Keratinocyte (primary cell): ENCODE data around the gene DCAF17. TPM values are rescaled to one million over a fixed set of nuclear protein-coding genes. Genes with fewer than 3 reads are reported as not detected.

ENCODE experiments used
- DNase-seq: peaks from one replicate; pipeline ENCODE4 v3.0.0-alpha.2; 2011; ENCODE audit warnings: low read depth, missing footprints, low spot score
- FAIRE-seq: peaks from 2 replicates; lab custom pipeline; 2011; peaks lifted over from hg19 to GRCh38; lab: Jason Lieb, UNC
- H2AFZ ChIP-seq: 2 replicates; pipeline ENCODE4 v1.6.0; 2012; ENCODE audit warnings: low read length, control low read depth, inconsistent platforms; ENCODE audit not compliant: control insufficient read depth
- H3K27ac ChIP-seq: 2 replicates; pipeline ENCODE4 v1.5.1; 2011; ENCODE audit warnings: low read length; ENCODE audit not compliant: control insufficient read depth, insufficient read depth
- H3K27me3 ChIP-seq: 3 replicates; pipeline ENCODE4 v1.6.0; 2011; ENCODE audit warnings: low read length; ENCODE audit not compliant: control insufficient read depth, insufficient read depth; ENCODE audit errors: extremely low read depth
- H3K36me3 ChIP-seq, 2 experiments: 2 replicates in 1 of 2; 3 replicates in 1 of 2; pipeline ENCODE4 v1.5.1; 2011; ENCODE audit warnings: low read length in 2 of 2, mild to moderate bottlenecking in 1 of 2; ENCODE audit not compliant: control insufficient read depth in 2 of 2, insufficient read depth in 2 of 2; ENCODE audit errors: extremely low read depth in 1 of 2
- H3K4me1 ChIP-seq: 3 replicates; pipeline ENCODE4 v1.5.1; 2011; ENCODE audit warnings: low read length; ENCODE audit not compliant: control insufficient read depth, insufficient read depth; ENCODE audit errors: extremely low read depth
- H3K4me2 ChIP-seq: 3 replicates; pipeline ENCODE4 v1.6.0; 2011; ENCODE audit warnings: low read depth, low read length; ENCODE audit not compliant: control insufficient read depth, insufficient read depth; ENCODE audit errors: extremely low read depth
- H3K4me3 ChIP-seq, 3 experiments: fragments of 200-600 bp in 1 of 3; sonication (generic) in 1 of 3; 2 replicates in 2 of 3; 3 replicates in 1 of 3; pipeline ENCODE4 v1.5.1; 2011 to 2016; ENCODE audit warnings: low read length in 3 of 3, mild to moderate bottlenecking in 3 of 3, control low read depth in 2 of 3, inconsistent platforms in 1 of 3, low read depth in 1 of 3, mixed read lengths in 1 of 3, mixed run types in 1 of 3, moderate library complexity in 1 of 3; ENCODE audit not compliant: control insufficient read depth in 2 of 3, insufficient read depth in 2 of 3; ENCODE audit errors: extremely low read depth in 1 of 3
- H3K79me2 ChIP-seq: 2 replicates; pipeline ENCODE4 v1.6.0; 2012; ENCODE audit warnings: low read length; ENCODE audit not compliant: control insufficient read depth, insufficient read depth
- H3K9ac ChIP-seq: 3 replicates; pipeline ENCODE4 v1.6.0; 2011; ENCODE audit warnings: low read length; ENCODE audit not compliant: control insufficient read depth, insufficient read depth; ENCODE audit errors: extremely low read depth
- H3K9me1 ChIP-seq: 3 replicates; pipeline ENCODE4 v1.6.0; 2011; ENCODE audit warnings: low read length; ENCODE audit not compliant: control insufficient read depth, insufficient read depth; ENCODE audit errors: extremely low read depth
- H3K9me3 ChIP-seq: 2 replicates; pipeline ENCODE4 v1.5.1; 2012; ENCODE audit warnings: low read depth, low read length; ENCODE audit not compliant: control insufficient read depth
- H4K20me1 ChIP-seq: 3 replicates; pipeline ENCODE4 v1.6.0; 2011; ENCODE audit warnings: low read length; ENCODE audit not compliant: control insufficient read depth, insufficient read depth; ENCODE audit errors: extremely low read depth
- EZH2 ChIP-seq: IDR thresholded peaks from one replicate; pipeline ENCODE4 v1.6.1; 2012; ENCODE audit warnings: inconsistent platforms, mild to moderate bottlenecking, low read length, moderate library complexity
- dilution Hi-C: fragments of 300-500 bp; cut with MboI; formaldehyde crosslinking; loops from one replicate; pipeline ENCODE4 v1.7.0; 2020; ENCODE audit warnings: low sequenced_read_pairs; ENCODE audit not compliant: extremely low pct_ligation_motif_present
- polyA plus RNA-seq, 5 experiments: library from polyadenylated mRNA; depleted of rRNA in 3 of 5; stranded (reverse) in 3 of 5; stranded (forward) in 1 of 5; unstranded in 1 of 5; fragments of >200 nt; gene quantifications; 1 replicate in 1 of 5; 2 replicates in 3 of 5; 3 replicates in 1 of 5; pipeline versions ENCODE4 v1.2.1 to v1.2.3, GENCODE V29; 2011 to 2012; ENCODE audit warnings: missing spikeins in 2 of 5, low read depth in 1 of 5, low replicate concordance in 1 of 5
- TF ChIP-seq, protein P1 (sequence below), 3 experiments: IDR thresholded peaks in 1 of 3; conservative IDR thresholded peaks in 1 of 3; optimal IDR thresholded peaks in 1 of 3; 2 replicates in 2 of 3; 3 replicates in 1 of 3; pipeline versions ENCODE3 to v1.5.1; 2011; ENCODE audit warnings: low read length in 3 of 3, mild to moderate bottlenecking in 3 of 3, moderate library complexity in 2 of 3, control low read depth in 1 of 3, inconsistent platforms in 1 of 3; ENCODE audit not compliant: insufficient read depth in 2 of 3; ENCODE audit errors: extremely low read depth in 1 of 3

DCAF17 gene
- polyA plus RNA-seq, 1 donor (not counting 4 experiments of a cell fraction or from before 2014, with no cell fraction given), result 22.9 TPM

DNA sequence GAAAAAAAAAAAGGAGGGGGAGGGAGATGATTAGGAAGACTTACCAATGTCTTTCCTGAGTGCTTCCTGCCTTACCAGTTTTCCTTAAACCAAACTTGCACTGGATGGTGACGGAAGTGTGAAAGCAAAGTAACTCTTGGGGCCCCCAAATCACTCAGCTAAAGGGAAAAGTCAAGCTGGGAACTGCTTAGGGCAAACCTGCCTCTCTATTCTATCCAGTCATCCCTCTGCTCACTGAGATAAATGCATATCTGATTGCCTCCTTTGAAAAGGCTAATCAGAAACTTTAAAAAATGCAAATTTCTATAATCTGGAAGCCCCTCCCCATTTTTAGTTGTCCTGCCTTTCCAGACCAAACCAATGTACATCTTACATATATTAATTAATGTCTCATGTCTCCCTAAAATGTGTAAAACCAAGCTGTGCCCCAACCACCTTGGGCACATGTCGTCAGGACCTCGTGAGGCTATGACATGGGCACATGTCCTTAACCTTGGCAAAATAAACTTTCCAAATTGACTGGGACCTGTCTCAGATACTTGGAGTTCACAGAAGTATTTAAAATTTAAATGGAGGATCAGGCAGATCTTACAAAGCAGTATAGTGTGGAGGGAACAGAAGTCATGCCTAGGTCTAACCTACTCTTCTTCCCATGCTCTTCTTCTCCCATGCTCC, 81.0 kb downstream of the DCAF17 start:
- TF ChIP-seq, protein P1, sequence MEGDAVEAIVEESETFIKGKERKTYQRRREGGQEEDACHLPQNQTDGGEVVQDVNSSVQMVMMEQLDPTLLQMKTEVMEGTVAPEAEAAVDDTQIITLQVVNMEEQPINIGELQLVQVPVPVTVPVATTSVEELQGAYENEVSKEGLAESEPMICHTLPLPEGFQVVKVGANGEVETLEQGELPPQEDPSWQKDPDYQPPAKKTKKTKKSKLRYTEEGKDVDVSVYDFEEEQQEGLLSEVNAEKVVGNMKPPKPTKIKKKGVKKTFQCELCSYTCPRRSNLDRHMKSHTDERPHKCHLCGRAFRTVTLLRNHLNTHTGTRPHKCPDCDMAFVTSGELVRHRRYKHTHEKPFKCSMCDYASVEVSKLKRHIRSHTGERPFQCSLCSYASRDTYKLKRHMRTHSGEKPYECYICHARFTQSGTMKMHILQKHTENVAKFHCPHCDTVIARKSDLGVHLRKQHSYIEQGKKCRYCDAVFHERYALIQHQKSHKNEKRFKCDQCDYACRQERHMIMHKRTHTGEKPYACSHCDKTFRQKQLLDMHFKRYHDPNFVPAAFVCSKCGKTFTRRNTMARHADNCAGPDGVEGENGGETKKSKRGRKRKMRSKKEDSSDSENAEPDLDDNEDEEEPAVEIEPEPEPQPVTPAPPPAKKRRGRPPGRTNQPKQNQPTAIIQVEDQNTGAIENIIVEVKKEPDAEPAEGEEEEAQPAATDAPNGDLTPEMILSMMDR (optimal IDR thresholded peaks at IDR 0.05 in 1 of 3, IDR thresholded peaks at IDR 0.05 in 1 of 3, conservative IDR thresholded peaks at IDR 0.05 in 1 of 3; ENCODE audit: extremely low read depth in 1 of 3, insufficient read depth in 2 of 3, low read length in 3 of 3), result no peak
- TF ChIP-seq EZH2, result no peak
- dilution Hi-C loops, result no loop called here
- FAIRE-seq, result no peak

DNA sequence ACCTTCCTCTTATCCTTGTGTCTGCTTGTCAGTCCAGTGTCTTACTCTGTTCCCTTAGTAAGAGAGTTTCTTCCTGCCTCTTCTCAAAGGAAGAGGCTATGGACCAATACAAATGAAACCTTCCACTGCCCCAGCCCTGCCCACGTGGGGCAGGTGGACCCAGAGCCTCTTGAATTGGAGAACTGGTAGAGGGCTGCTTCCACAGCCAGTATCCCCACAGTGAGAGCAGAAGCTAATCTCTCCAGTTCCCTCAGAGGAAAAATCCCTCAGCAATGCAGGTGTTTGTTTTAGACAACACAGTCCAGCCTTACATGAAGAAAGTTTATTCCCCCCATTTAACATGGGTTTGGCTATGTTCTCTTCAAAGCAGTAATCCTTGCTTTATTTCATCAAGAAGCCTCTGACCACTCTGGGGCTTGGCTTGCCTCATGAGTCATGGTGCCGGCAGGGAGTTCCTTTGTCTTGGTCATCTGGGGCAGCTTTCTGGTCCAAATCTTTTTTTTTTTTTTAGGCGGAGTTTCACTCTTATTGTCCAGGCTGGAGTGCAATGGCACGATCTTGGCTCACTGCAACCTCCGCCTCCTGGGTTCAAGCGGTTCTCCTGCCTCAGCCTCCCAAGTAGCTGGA, 81.8 kb downstream of the DCAF17 start:
- Histone ChIP-seq H4K20me1 (no peaks in the 10 kb centered on the region), H3K4me2 (no peak overlapping the region), H3K27me3 (no peaks in the 10 kb centered on the region), H3K9me1 (no peaks in the 10 kb centered on the region), H3K36me3 (no peaks in the 10 kb centered on the region), H3K9ac (no peak overlapping the region), H3K9me3 (no peaks in the 10 kb centered on the region), H3K4me3 (no peak overlapping the region), H3K27ac (no peak overlapping the region), H3K4me1 (no peaks in the 10 kb centered on the region), H3K79me2 (no peaks in the 10 kb centered on the region), H2AFZ (no peak overlapping the region)
- no peak for TF ChIP-seq EZH2
- TF ChIP-seq, protein P1 (optimal IDR thresholded peaks at IDR 0.05 in 1 of 3, IDR thresholded peaks at IDR 0.05 in 1 of 3, conservative IDR thresholded peaks at IDR 0.05 in 1 of 3; ENCODE audit: extremely low read depth in 1 of 3, insufficient read depth in 2 of 3, low read length in 3 of 3), result no peak
- dilution Hi-C loops, result no loop called here
- DNase-seq (no peak), FAIRE-seq (no peak)

More for the DNA sequence above, 81.0 kb downstream of the DCAF17 start:
- Histone ChIP-seq H3K27me3 (no peaks in the 10 kb centered on the region), H3K4me2 (no peak overlapping the region), H3K4me1 (no peaks in the 10 kb centered on the region), H3K36me3 (no peaks in the 10 kb centered on the region), H4K20me1 (no peaks in the 10 kb centered on the region), H3K9ac (no peak overlapping the region), H3K9me3 (no peaks in the 10 kb centered on the region), H3K79me2 (no peaks in the 10 kb centered on the region), H3K4me3 (no peak overlapping the region), H3K27ac (no peak overlapping the region), H3K9me1 (no peaks in the 10 kb centered on the region), H2AFZ (no peak overlapping the region)
- DNase-seq, result no peak
